HG03439 (cell line): Measurements from ENCODE around the gene MTMR3.
A peak's percentile ranks its signal among the peaks of the same experiment; 100 is the strongest.

Source experiments
- ATAC-seq: cut with Tn5 transposase; IDR thresholded peaks from one replicate; pipeline ENCODE4 v1.9.1; 2021; ENCODE audit warnings: mild to moderate bottlenecking, moderate library complexity; ENCODE audit not compliant: unreplicated experiment

The MTMR3 gene

DNA sequence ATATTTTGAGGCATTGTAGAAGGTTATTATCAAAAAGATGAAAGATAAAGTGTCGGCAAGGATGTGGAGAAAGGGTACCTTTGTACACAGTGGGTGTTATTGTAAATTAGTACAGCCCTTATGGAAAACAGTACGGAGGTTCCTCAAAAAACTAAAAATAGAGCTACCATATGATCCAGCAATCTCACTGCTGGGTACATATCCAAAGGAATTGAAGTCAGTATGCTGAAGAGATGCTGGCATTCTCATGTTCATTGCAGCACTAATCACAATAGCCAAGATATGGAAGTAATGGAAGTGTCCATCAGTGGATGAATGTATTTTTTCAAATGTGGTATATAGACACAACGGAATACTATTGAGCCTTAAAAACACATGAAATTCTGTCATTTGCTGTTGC, 15.1 kb upstream of the MTMR3 start:
- no peak for ATAC-seq

DNA sequence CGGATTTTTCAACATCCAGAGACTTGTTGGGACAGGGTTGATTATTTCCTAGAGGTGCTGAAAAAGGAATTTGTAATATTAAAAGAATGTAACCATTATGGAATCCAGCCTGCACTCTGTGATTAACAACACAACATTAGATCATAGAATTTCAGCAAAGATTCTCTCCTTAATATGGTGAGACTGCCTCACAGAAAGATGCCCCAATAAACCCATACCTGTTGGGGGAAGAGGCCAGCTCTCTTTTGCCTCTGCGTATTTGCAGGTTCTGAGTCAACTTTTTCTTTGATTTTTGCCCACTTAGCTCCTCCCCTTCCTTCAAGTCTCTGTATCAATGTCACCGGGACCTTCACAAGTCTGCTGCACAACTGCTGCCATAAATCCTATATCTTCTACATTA, 12.4 kb upstream of the MTMR3 start:
- ATAC-seq, result no peak

DNA sequence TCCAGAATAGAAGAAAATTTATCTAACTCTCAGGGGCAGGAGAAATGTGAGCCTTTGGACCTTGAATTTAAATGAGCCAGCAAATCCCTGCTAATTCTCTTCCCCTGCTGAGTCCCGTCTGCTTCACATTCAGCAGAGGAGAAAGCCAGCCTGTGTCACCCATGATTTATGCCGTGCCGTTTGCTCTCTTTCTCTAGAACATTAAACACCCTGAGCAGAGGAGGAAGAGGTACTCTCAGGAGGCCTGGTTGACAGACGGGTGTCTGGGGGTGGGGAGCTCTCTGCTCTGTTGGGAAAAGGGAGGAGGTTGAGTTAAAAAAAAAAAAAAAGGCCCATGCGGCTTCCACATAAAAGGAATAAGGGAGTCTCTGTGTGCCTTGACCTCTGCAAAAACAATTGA, 11.3 kb upstream of the MTMR3 start:
- no peak for ATAC-seq

DNA sequence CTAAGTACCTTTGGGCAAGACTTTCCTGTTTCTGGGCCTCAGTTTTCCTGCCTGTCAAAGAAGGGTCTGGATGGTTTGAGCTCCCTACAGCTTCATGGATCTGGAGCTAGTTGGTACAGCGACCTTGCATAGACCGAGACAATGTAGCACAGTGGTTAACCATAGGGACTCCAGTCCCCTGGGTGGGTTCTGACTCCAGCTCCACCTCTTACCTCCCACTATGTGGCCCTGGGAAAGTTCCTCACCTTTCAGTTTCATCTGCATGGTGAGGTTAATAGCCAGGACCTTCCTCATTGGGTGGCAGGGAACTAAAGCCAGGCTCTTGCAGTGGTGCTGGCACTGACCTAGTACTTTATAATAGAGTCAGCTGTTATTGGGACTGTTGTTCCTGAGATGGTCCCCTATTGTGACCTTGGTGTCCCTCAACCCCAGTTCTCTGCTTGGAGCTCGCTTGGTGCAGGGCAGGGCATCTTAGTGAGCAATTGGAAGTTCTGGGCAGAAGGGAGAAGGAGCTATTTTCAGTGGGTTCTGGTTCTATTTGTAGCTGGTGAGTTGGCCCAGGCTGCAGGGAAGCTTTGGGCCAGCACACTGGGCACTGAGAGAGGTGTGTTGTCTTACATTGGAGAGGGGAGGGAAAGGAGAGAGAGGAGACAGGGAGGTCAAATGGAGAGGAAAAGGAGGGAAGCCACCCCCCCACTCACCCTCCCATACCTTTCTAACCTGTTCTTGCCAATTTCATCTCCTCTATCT, 10.7 kb upstream of the MTMR3 start:
- no peak for ATAC-seq

DNA sequence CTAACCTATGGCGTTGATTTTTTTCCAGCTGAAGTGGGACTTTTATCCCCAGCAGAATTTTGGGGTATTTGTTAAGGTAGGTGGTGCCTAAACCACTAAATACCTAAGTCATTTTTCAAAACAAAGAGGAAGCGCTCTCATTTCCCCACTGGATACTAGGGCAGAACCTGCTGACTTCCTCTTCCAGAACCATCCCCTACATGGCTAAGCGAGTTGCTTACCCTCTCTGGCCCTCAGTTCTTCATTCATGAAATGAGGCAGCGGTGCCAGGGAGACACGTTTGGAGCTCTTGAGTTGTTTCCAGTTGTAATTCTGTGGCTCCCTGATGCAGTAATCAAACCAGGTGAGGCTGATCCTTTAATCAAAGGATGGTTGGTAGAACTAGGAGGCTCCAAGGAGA, 10.0 kb upstream of the MTMR3 start:
- ATAC-seq, result no peak

DNA sequence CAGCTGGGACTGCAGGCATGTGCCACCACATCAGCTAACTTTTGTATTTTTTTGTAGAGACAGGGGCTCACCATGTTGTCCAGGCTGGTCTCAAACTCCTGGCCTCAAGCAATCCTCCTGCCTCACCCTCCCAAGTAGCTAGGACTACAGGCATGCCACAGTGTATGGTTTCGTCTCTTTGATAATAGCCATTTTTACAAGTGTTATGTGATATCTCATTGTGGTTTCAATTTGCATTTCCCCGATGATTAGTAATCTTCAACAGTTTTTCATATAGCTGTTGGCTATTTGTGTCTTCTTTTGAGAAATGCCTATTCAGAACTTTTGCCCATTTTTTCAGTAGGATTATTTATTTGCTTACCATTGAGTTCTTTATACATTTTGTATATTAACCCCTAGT, 9.0 kb upstream of the MTMR3 start:
- no peak for ATAC-seq

DNA sequence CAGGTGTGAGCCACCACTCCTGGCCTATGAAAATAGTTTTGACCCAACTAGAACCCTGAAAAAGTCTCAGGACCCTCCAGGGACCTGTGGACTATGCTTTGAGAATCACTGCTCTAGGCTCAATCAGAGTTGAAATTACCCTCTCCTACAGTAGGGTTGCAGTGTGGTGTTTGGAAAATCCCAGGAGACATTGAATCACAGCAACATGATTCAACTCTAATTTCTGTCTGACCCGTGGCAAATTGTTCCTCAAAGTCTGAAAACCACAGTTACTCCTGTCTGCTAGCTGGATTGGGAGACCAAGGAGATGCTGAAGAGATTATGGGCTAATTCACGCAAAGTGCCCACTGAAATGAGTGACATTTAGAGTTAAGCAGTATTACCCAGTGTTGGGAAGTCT, 5.4 kb upstream of the MTMR3 start:
- ATAC-seq, result no peak

DNA sequence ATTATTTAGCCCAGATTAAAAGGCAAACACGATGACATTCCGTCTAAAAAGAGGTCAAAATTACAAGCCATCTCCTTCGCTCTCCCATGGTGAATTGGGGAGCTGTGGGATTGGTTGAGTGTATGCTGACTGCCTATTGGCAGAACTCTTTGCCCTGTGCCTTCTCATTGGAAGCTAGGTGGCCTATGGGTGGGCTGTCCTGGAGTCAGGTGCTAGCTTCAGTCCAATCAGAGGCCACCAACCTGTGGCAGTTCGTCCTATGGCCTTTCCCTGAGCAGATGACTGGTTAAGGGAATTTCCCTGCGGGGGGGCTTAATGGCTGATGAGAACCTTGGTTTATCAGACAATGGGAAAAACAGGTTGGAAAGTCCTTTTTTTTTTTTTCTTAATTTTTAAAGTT, 3.2 kb upstream of the MTMR3 start:
- ATAC-seq, result no peak

DNA sequence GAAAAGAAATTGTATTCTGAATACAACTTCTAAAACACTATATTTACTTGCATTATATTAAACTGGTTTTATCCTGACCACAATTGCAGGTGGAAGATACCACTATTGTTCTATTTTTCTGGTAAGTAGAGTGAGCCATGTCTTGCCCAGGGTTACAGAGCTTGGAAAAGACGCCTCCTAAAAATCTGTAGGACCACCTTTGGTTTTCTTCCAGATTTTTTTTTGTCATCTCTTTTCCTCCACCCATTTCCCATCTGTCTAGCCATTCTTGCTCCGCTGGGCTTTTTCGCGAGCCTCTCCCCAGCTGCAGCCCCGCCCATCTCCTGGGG, 294 bp upstream of the MTMR3 start:
- ATAC-seq, result no peak

DNA sequence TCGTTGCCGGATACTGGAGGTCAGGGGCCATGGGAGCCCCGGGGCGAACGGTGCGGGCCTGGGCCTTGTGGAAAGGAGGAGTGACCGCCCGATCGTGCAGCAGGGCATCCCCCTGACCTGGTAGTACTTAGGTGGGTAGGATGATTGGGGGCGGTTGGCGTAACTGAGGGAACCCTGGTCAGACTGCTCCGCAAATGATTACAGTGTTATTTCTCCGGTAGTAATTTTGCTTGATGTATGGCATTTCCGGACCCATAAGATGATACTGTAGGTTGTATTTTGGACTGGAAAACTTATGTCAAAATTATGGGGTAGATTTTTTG, 762 bp downstream of the MTMR3 start:
- ATAC-seq, result peak; percentile 10

DNA sequence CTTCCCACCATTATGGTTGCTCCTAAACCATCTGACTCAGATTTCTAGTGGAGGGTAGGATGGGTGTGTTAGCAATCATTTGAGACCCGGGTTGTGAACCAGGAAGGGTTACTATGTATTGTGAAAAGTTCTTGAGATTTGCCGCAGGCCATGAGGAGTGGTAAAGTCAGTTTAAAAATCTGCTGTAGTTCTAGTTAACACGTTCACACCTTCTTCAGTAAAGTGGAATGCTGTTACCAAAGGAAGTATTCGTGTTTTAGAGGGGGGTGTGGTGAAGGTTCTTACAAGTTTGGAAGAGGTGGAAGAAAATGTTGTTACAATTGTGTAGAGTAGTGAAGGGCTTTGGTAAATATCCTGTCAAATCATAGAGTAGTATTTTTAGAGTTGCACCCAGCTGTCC, 2.6 kb downstream of the MTMR3 start:
- ATAC-seq, result no peak

DNA sequence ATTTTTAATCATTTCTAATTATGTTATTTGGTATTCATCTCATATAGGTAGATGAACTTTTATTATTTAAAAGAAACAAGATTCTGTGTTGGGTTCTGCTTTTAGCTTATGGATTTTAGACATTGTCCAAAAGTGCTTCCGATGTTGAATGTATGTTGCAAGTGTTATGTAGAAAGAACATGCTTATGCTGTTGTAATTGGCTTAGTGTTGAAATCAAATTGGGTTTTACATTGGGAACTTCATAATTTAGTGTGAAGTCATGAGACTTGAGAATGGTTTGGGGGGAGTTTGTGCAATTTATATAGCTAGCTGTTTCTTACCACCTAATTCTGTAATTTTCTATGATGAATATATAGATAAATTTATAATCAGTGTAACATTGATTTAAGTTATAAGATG, 3.6 kb downstream of the MTMR3 start:
- no peak for ATAC-seq

DNA sequence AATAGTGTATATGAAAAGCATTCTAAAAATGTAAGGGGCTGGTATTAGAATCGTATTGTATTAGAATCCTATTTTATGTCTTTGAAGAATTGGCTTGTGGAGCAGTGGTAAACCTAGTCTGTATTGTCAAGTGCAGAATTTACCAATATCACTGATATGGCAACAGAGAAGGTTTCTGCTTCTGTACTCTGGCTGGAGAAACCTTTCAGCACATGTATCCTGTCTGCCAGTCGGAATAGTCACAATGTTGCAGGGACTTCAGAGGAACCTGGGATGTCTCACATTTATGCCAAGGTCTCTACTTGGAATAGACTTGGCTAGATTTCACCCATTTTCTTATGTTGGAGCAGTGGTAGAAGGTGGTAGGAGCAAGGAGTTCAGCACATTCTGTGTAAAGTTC, 4.4 kb downstream of the MTMR3 start:
- ATAC-seq, result no peak

DNA sequence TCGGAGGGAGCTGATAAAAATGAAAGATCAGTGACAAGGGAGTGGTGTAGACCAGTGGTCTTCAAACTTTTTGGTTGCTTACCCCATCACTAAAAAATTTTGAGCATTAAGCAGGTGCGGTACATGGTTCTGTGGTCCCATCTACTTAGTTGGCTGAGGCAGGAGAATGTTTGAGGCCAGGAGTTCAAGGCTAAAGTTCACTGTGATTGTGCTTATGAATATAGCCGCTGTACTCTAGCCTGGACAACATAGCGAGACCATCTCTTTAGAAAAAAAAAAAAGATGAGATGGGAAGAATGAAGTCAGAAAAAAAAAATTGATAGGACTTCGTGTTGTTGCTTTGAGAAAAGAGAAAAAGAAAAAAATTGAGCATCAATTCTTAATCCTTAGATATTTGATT, 7.8 kb downstream of the MTMR3 start:
- ATAC-seq, result no peak

DNA sequence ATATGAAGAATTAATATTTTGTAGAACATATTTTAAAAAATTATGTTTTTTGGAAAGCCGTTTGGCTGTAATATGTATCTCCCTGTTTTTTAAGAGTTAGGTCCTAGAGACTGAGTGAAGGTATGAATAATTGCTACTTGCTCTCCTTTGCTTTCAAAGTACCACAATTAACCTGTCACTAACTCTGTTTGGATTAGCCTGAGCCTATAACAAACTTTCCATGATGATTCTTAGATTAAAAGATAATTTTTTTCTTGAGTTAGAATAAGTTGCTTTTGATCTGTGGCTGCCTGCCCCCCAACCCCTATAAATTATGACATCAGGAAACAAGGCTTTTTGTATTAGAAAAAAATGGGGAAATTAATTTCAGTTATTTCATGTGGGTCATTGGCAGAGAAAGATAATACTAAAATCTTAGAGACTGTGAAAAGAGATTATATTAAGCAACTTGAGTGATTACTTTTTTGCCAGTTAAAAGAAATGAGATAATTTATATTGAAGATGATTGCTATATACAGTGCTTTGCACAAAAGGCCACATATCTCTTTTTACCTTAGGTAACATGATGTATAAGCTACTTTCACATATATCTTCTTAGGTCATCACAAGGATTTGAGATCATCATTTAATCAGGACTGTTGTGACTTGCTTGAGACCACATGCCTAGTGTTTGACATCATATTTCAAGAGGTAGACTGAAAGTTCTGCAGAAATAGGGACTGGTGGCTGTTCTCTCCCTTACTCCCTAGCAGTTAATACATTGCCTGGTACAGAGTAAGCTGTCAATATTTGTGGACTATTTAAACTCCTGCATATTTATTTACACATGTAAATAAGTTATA, 9.6 kb downstream of the MTMR3 start:
- no peak for ATAC-seq

DNA sequence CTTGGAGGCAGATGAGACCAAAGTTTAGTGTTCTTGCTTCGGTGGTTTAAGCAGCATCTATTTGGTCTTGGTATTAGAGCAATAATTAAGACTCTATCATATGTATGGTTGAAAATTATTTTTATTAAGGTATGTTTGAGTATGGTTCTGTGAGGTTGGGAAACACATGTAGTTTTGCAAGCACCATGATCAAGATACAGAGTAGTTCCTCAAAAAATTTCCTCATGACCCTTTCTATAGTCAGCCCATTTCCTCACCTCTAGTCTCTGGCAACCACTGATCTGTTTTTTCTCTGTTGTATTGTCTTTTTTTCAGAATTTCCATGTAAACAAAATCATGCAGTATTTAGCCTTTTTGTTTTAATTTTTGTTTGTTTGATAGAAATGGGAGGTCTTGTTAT, 18.4 kb downstream of the MTMR3 start:
- ATAC-seq, result no peak

DNA sequence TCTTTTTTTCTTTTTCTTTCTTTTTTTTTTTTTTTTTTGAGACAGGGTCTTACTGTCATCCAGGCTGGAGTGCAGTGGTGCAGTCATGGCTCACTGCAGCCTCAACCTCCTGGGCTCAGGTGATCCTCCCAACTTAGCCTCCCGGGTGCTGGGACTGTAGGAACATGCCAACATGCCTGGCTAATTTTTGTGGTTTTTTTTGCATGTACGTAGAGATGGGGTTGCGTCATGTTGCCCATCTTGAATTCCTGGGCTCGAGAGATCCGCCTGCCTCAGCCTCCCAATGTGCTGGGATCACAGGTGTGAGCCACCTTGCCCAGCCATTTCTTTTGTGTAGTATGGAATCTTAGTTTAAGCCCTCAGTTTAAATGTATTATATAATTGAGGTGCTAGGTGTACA, 20.4 kb downstream of the MTMR3 start:
- ATAC-seq, result no peak

DNA sequence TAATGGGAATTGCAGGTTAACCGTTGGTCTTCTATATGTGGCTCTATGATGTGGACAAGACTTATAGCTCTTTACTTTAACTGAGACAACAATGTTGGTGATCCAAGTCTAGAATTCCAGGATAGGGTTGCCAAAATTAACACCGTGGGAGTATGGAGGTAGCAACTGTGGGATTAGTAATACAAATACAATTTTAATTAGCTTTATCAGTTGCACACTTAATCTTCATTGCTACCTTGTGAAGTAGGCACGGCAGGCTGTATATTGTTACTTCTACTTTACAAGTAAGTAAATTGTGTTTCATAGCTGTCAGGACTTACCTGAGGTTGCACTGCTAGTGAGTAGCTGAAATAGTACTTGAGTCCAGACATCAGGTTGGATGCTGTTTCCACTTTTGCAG, 21.0 kb downstream of the MTMR3 start:
- no peak for ATAC-seq

DNA sequence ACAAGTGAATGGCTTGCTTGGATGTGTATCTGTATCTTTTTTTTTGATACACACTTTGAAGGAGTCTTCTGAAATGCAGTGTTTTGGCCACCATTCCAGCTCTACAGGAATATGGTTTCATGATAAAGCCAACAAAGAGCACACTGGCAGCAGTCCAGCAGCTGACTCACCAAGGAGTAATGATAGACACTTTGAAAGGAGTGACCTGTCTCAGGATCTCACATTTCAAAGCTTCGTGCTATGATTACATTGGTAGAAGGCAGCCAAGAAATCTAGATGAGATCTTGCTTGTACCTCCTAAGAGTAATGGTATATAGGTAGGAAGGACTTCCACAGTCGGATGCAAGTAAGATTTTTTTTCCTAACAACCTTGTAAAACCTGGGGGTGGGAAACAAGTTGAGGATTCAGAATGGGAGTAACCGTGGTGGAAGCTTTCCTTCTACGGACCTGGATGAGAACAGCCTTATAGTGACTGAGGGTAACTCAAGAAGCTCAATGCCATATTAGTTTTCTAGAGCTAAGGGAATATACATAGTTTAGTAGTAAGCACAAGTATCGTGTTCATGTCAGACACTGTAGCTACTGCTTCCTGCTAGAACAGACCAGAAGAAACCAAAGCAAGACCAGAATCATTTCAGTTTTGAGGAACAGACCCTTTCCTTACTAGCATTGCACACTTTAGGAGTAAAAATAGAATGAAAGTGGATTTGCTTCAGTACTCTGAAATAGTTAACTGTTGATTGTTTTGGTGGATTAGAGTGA, 25.0 kb downstream of the MTMR3 start:
- no peak for ATAC-seq

DNA sequence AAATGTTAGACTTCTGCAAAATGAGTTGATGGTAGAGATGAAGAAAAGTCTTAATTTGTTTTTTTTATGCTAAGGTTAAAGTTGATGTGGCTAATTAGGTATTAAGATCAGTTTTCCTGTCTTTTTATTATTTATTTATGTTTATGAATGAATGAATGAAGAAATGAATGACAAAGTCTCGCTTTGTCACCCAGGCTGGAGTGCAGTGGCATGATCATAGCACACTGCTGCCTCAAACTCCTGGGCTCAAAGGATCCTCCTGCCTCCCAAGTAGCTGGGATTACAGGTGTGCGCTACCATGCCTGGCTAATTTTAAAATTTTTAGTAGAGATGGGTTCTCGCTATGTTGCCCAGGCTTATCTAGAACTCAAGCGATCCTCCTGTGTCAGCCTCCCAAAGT, 29.2 kb downstream of the MTMR3 start:
- no peak for ATAC-seq

DNA sequence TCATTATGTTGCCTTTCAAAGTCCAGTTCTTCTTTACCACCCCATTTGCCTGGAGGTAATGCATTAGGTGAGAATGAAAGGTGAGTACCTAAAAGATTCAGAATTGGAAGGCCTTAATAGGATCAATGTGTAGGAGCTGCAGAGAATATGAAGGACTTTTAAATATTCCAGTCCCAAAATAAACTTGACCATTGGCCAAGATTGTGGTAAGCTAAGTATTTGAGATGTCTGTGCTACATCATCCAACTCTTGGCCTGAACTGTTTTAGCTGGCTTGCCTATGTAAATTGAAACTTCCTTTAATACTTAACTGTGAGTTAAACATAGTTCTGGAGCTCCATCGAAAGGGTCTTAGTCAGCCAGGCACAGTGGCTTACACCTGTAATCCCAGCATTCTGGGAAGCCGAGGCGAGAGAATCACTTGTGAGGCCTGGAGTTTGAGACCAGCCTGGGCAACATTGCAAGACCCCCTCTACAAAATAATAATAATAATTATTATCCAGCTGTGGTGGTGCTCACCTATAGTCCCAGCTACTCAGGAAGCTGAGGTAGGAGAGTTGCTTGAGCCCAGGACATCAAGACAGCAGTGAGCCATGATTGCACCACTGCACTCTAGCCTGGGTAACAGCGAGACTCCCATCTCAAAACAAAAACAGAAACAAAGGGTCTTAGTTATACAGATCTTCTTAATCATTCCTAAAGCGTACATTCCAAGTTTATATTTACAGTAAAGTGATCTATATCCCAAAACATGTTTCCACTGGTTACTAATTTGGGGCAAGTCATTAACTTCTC, 29.8 kb downstream of the MTMR3 start:
- ATAC-seq, result no peak
